Smooth muscle cell (in vitro differentiated cells): ENCODE results near the gene RANBP10. TPM values are rescaled to one million over a fixed set of nuclear protein-coding genes. Genes with fewer than 3 reads are reported as not detected.

Source experiments
- DNase-seq: peaks from one replicate; lab custom pipeline; 2025; ENCODE audit not compliant: unreplicated experiment; lab: John Stamatoyannopoulos, UW
- H2AFZ ChIP-seq: fragments of 200-600 bp; sonication (generic); 2 replicates; pipeline ENCODE4 v1.6.0; 2016; ENCODE audit warnings: antibody characterized with exemption, low read depth, mild to moderate bottlenecking
- H3F3A ChIP-seq: fragments of 200-600 bp; sonication (generic); 2 replicates; pipeline ENCODE4 v1.6.0; 2017; ENCODE audit warnings: antibody characterized with exemption, low read depth
- H3K27ac ChIP-seq: fragments of 200-600 bp; sonication (generic); 2 replicates; pipeline ENCODE4 v1.5.1; 2016; ENCODE audit warnings: low read depth, mild to moderate bottlenecking
- H3K27me3 ChIP-seq: fragments of 200-600 bp; sonication (generic); 2 replicates; pipeline ENCODE4 v1.6.1; 2016; ENCODE audit warnings: low read depth, mild to moderate bottlenecking
- H3K36me3 ChIP-seq: fragments of 200-600 bp; sonication (generic); 2 replicates; pipeline ENCODE4 v1.5.1; 2016; ENCODE audit warnings: low read depth
- H3K4me1 ChIP-seq: fragments of 200-600 bp; sonication (generic); 2 replicates; pipeline ENCODE4 v1.5.1; 2016; ENCODE audit warnings: low read depth
- H3K4me2 ChIP-seq: fragments of 200-600 bp; sonication (generic); 2 replicates; pipeline ENCODE4 v1.6.0; 2016; ENCODE audit warnings: mild to moderate bottlenecking
- H3K4me3 ChIP-seq: fragments of 200-600 bp; sonication (generic); 2 replicates; pipeline ENCODE4 v1.5.1; 2016; ENCODE audit warnings: mild to moderate bottlenecking
- H3K79me2 ChIP-seq: fragments of 200-600 bp; sonication (generic); 2 replicates; pipeline ENCODE4 v1.6.0; 2016; ENCODE audit warnings: low read depth, mild to moderate bottlenecking
- H3K9ac ChIP-seq: fragments of 200-600 bp; sonication (generic); 2 replicates; pipeline ENCODE4 v1.6.0; 2016; ENCODE audit warnings: low read depth
- H3K9me3 ChIP-seq: fragments of 200-600 bp; sonication (generic); replicated peaks from 2 replicates; pipeline ENCODE4 v1.5.1; 2016; ENCODE audit warnings: low read depth
- H4K20me1 ChIP-seq: fragments of 200-600 bp; sonication (generic); 2 replicates; pipeline ENCODE4 v1.6.0; 2016; ENCODE audit warnings: low read depth
- WGBS: methylation state at CpG from one replicate; pipeline ENCODE4 v1.1.7; 2016; ENCODE audit warnings: low lambda C conversion rate; 5-methylcytosine and 5-hydroxymethylcytosine counted together
- polyA plus RNA-seq: library from polyadenylated mRNA; unstranded; fragments of >200 nt; fragmentation: Nextera tagmentation; extraction: Ambion mirVana; gene quantifications from 2 replicates; pipeline ENCODE4 v1.2.1, GENCODE V29; 2016
- total RNA-seq: library from RNA; depleted of rRNA; stranded (reverse); fragments of >200 nt; gene quantifications from 2 replicates; pipeline ENCODE4 v1.2.3, GENCODE V29; 2014
- TF ChIP-seq, protein P1 (sequence below): fragments of 200-600 bp; sonication (generic); IDR thresholded peaks from 2 replicates; pipeline ENCODE4 v1.5.1; 2017; ENCODE audit warnings: borderline replicate concordance, mild to moderate bottlenecking, antibody characterized with exemption; ENCODE audit not compliant: insufficient read depth, poor library complexity, severe bottlenecking

RANBP10 gene
- total and polyA plus RNA-seq, 2 experiments from 2014 or later = 4.6 to 5.9 TPM

DNA sequence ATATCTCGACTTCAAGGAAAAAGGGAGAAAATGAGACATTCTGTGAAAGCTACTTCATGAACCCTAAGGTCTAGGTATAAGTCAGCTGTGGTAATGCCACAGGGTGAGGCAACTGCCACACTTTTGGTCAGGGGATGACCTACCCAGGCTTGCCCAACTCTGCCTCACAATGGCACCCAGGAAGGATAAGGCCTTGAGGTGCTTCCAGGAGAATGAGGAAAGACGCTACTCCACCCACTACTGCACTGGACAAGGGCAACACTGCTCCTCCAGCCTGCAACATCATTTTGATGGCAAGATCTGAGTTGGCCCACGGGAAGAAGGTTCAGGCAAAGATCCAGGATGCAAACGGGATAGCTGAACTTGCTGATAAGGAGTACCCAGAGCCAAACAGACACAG lies 65.2 kb downstream of the RANBP10 start:
- Histone ChIP-seq H3K79me2 (no peaks in the 10 kb centered on the region), H3F3A (no peaks in the 10 kb centered on the region), H3K4me3 (no peak overlapping the region), H3K9me3 (no peaks in the 10 kb centered on the region), H3K36me3 (no peaks in the 10 kb centered on the region), H3K4me1 (no peaks in the 10 kb centered on the region), H3K4me2 (no peak overlapping the region), H3K27ac (no peak overlapping the region), H3K27me3 (no peaks in the 10 kb centered on the region), H3K9ac (no peak overlapping the region), H4K20me1 (peaks cover 4% of the 10 kb centered on the region), H2AFZ (no peak overlapping the region)
- TF ChIP-seq, protein P1, sequence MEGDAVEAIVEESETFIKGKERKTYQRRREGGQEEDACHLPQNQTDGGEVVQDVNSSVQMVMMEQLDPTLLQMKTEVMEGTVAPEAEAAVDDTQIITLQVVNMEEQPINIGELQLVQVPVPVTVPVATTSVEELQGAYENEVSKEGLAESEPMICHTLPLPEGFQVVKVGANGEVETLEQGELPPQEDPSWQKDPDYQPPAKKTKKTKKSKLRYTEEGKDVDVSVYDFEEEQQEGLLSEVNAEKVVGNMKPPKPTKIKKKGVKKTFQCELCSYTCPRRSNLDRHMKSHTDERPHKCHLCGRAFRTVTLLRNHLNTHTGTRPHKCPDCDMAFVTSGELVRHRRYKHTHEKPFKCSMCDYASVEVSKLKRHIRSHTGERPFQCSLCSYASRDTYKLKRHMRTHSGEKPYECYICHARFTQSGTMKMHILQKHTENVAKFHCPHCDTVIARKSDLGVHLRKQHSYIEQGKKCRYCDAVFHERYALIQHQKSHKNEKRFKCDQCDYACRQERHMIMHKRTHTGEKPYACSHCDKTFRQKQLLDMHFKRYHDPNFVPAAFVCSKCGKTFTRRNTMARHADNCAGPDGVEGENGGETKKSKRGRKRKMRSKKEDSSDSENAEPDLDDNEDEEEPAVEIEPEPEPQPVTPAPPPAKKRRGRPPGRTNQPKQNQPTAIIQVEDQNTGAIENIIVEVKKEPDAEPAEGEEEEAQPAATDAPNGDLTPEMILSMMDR = no peak
- 96% methylated on average over 4 of the region's 4 CpGs for WGBS
- no peak for DNase-seq

DNA sequence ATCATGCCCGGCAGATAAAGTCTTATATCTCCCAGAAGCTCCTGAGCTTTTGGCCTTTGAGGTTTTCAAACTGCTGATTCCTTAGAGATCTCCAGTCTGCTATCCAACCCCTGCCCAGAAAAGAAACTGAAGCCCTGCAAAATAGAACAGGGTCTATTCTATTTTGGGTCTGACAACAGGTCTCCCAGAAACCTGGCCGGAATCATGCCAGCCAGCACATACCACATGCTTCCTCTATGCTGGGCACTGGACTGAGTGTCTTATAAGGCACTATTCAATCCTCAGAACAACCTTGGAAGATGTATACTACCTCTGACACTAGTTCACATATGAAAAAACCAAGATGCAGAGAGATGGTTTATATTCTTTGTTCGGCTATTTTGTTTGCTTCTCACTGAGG lies 66.0 kb downstream of the RANBP10 start:
- H4K20me1 ChIP-seq = peaks cover 4% of the 10 kb centered on the region
- H3K79me2 ChIP-seq = no peaks in the 10 kb centered on the region
- H3K9me3 ChIP-seq = no peaks in the 10 kb centered on the region
- H3K9ac ChIP-seq = no peak overlapping the region
- no peak for DNase-seq
- H3K4me1 ChIP-seq = no peaks in the 10 kb centered on the region
- no peaks in the 10 kb centered on the region for H3F3A ChIP-seq
- H3K36me3 ChIP-seq = no peaks in the 10 kb centered on the region
- whole genome bisulfite sequencing = 87% methylated on average over 3 of the region's 3 CpGs
- no peaks in the 10 kb centered on the region for H3K27me3 ChIP-seq
- no peak overlapping the region for H3K27ac ChIP-seq
- H2AFZ ChIP-seq = no peak overlapping the region
- TF ChIP-seq, protein P1 = no peak
- no peak overlapping the region for H3K4me3 ChIP-seq
- no peak overlapping the region for H3K4me2 ChIP-seq

DNA sequence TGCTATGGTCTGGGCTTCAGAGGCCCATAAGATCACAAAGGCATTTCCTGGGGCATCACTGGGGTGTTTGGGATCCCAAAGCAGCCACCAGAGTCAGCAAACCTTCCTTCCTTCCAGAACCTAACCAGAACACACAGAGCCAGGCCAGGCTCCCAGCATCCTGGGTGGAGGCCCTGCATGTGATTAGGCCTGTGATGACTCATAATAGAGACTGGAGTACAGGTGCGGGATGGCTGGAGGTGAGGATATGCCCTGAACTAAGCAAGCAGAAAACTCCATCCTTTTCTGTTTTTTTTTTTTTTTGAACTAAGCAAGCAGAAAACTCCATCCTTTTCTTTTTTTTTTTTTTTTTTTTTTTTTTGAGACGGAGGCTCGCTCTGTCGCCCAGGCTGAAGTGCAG lies 69.5 kb downstream of the RANBP10 start:
- no peaks in the 10 kb centered on the region for H3K9me3 ChIP-seq
- TF ChIP-seq, protein P1 = no peak
- H4K20me1 ChIP-seq = no peaks in the 10 kb centered on the region
- no peak overlapping the region for H3K4me2 ChIP-seq
- no peak overlapping the region for H3K9ac ChIP-seq
- H3K4me1 ChIP-seq = no peaks in the 10 kb centered on the region
- no peaks in the 10 kb centered on the region for H3F3A ChIP-seq
- no peak overlapping the region for H3K4me3 ChIP-seq
- H3K36me3 ChIP-seq = no peaks in the 10 kb centered on the region
- H2AFZ ChIP-seq = no peak overlapping the region
- 88% methylated on average over 3 of the region's 4 CpGs for WGBS
- no peak for DNase-seq
- no peaks in the 10 kb centered on the region for H3K79me2 ChIP-seq
- no peaks in the 10 kb centered on the region for H3K27me3 ChIP-seq
- H3K27ac ChIP-seq = no peak overlapping the region

DNA sequence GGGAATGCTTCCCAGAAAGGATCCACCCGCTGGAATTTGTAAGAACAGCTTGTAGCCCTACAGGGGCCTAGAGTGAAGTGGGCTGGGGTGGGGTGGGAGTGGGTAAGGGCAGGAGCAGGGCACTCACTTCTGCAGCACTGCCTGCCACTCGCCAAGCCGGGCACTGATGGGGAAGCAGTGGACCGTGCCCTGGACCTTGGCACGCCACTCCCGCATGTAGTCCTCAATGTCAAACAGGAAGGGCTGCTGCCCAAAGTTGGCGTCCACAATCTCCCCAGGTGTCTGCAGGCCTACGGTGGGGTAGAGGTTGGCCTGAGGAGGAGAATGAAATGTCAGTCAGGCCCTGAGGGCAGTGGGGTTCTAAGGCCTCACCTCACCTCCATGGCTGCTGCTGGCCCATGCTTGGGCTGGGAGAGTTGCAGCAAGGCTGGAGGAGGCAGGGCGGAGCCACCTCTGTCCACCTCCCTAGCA lies 71.6 kb downstream of the RANBP10 start:
- no peak overlapping the region for H3K4me2 ChIP-seq
- H3K27me3 ChIP-seq = no peaks in the 10 kb centered on the region
- H3K79me2 ChIP-seq = no peaks in the 10 kb centered on the region
- 99% methylated on average over 9 of the region's 9 CpGs for WGBS
- TF ChIP-seq, protein P1 = no peak
- H4K20me1 ChIP-seq = no peaks in the 10 kb centered on the region
- no peak overlapping the region for H3K9ac ChIP-seq
- no peaks in the 10 kb centered on the region for H3F3A ChIP-seq
- no peak for DNase-seq
- no peak overlapping the region for H3K4me3 ChIP-seq
- H3K36me3 ChIP-seq = no peaks in the 10 kb centered on the region
- H2AFZ ChIP-seq = no peak overlapping the region
- no peaks in the 10 kb centered on the region for H3K9me3 ChIP-seq
- no peaks in the 10 kb centered on the region for H3K4me1 ChIP-seq
- H3K27ac ChIP-seq = no peak overlapping the region
